Measurements from ENCODE around the gene OGFR. TPM values are rescaled to one million over a fixed set of nuclear protein-coding genes. Genes with fewer than 3 reads are reported as not detected.
A peak's percentile ranks its signal among the peaks of the same experiment; 100 is the strongest.

OGFR gene
- total RNA-seq, 2 experiments from 2014 or later = 67.0 to 76.6 TPM

DNA sequence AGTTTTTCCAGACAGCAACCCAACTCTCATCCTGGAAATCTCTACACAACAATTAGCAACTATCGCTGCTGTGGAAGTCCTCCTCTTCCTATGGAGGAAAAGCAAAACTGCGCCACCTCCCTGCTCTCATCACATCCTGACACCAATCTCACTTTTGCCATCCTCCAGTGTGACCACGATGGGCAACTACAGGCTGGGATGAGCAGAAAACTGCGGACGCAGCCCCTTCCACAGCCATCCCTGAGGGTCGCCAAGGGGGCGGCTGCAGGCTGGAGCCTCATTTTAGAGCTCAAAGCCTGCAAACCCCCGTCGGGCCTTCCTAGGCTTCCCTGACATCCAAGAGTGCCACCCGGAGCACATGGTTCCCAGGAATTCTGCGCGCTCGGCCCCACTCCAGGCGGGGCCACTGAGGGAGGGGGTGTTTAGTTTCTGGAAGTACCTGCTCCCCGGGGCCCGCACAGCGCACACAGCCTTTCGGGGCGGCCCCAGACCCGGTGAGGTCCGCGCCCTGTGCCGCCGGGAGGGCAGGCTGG is 55.8 kb downstream of the OGFR start:
- ATAC-seq (peak; percentile 2), DNase-seq (no peak)
- Mint-ChIP-seq H3K4me3 (peak overlapping the region; percentile 64), H3K4me1 (ENCODE audit: low read depth) (peaks cover 23% of the 10 kb centered on the region), H3K36me3 (ENCODE audit: low read depth) (peaks cover 7% of the 10 kb centered on the region), H3K27ac (no peak overlapping the region), H3K9me3 (ENCODE audit: insufficient read depth) (no peaks in the 10 kb centered on the region), H3K27me3 (ENCODE audit: low read depth) (peaks cover 4% of the 10 kb centered on the region)
- ChIA-PET CTCF (interaction anchor here (0.7 to 1.1 kb wide), 3 partner anchors 52 to 361 kb away, joined by 3 read pairs; no protein-coding TSS in a partner anchor), POLR2A (no interaction called here)

DNA sequence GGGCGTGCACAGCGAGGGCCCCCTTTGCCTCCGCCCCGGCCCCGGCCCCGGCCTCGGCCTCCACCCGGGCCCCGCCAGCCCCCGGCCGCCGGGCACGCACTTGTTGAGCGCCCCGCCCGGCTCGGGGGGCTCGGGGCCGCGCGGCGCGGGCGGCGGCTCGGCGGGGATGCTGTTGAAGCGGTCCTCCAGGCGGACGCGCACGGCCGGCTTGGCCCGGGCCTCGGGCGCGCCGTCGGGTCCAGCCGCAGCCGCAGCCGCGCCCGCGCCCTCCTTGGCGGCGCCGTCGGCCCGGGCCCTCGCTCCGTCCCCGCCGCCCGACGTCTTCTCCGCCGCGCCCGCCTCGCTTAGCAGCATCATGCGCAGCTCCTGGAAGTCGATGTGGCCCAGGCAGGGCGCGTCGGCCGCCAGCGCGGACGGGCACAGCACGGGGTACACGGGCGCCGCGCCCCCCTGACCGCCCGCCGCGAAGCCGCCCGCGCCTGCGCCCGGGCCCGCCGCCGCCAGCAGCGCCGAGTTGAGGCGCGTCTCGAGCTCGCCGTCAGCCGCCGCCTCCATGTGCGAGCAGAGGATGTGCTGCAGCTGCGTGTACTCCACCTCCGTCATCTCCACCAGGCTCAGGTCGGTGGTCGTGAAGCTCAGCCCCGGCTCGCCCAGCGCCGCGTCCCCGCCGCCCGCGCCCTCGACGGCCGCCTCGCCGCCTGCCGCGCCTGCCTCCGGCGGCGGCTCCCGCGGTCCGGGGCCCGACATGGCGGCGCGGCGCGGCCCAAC is 56.5 kb downstream of the OGFR start:
- DNase-seq = peak; percentile 54
- CTCF ChIA-PET = interaction anchor here (0.9 to 1.2 kb wide), 5 partner anchors 12 to 361 kb away, joined by 3 to 10 read pairs (median 3); no protein-coding TSS in a partner anchor
- ATAC-seq = peak; percentile 55
- H3K4me1 Mint-ChIP-seq (ENCODE audit: low read depth) = peaks cover 23% of the 10 kb centered on the region
- no peaks in the 10 kb centered on the region for H3K9me3 Mint-ChIP-seq (ENCODE audit: insufficient read depth)
- H3K27me3 Mint-ChIP-seq (ENCODE audit: low read depth) = peaks cover 4% of the 10 kb centered on the region
- peaks cover 7% of the 10 kb centered on the region for H3K36me3 Mint-ChIP-seq (ENCODE audit: low read depth)
- no peak overlapping the region for H3K27ac Mint-ChIP-seq
- H3K4me3 Mint-ChIP-seq = peak overlapping the region; percentile 36
- POLR2A ChIA-PET = interaction anchor here (1.2 to 1.5 kb wide), 2 partner anchors 46 to 57 kb away, joined by 3 to 5 read pairs; no protein-coding TSS in a partner anchor

DNA sequence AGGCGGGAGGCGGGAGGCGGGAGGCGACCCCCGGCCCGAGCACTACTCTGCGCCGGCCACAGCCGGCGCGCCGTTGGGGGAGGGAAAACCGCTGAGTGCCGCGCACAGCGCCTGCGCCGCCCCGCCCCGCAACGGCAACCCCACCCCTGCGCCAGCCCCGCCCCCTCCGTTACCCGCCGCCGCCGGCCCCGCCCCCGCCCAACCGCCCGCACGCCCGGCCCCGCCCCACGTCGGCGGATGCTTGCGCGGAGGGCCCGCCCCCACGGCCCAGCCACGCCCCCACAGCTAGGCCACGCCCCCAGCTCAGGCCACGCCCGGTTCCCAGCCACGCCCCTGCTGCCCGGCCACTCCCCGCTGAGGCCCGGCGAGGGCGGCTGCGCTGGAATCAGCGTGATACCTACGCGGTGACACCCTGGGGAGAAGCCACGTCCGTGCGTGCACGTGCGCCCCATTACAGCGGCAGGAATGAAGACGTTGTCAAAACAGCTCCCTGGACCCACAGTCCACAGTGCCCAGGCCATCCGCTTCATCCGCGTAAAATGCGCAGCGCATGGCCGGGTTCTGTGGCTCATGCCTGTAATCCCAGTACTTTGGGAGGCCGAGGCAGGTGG is 57.2 kb downstream of the OGFR start, which contains the start of gene TCFL5:
Gene TCFL5 (minus strand): TSS at position 97 of the 611 bp plus-strand sequence. CDS start 152 bp downstream, outside the sequence.
- peak; percentile 88 for ATAC-seq
- CTCF ChIA-PET = interaction anchor here (1.0 to 1.2 kb wide), 4 partner anchors 12 to 362 kb away, joined by 3 to 10 read pairs (median 3); no protein-coding TSS in a partner anchor
- no peak within 1 kb of the TSS for H3K27ac Mint-ChIP-seq

More for the DNA sequence above, 57.2 kb downstream of the OGFR start, which contains the start of gene TCFL5:
- POLR2A ChIA-PET = interaction anchor here (1.2 to 1.5 kb wide), 2 partner anchors 47 to 56 kb away, joined by 3 to 5 read pairs; no protein-coding TSS in a partner anchor
- Mint-ChIP-seq H3K9me3 (ENCODE audit: insufficient read depth) (no peaks in the 10 kb centered on the region), H3K4me3 (peak within 1 kb of the TSS; percentile 64), H3K4me1 (ENCODE audit: low read depth) (peaks cover 23% of the 10 kb centered on the region), H3K27me3 (ENCODE audit: low read depth) (peaks cover 4% of the 10 kb centered on the region), H3K36me3 (ENCODE audit: low read depth) (peaks cover 7% of the 10 kb centered on the region)
- DNase-seq = peak; percentile 92

Other genes with a start within 250 kb of the OGFR start
- 10 to 100 TPM; 79.4 to 79.9 TPM for gene SLCO4A1, start 162.3 kb upstream of the OGFR start, total RNA-seq
- under 1 TPM; 0.13 to 0.21 TPM for gene NTSR1, start 96.0 kb upstream of the OGFR start, total RNA-seq
- 10 to 100 TPM; 18.3 to 19.2 TPM for gene MRGBP, start 8.4 kb upstream of the OGFR start, total RNA-seq
- gene COL9A3, start 12.2 kb downstream of the OGFR start, total RNA-seq = not detected
- gene TCFL5, start 57.0 kb downstream of the OGFR start, total RNA-seq = 1 to 10 TPM; 7.9 to 9.6 TPM
- gene DIDO1, start 121.7 kb downstream of the OGFR start, total RNA-seq = 10 to 100 TPM; 69.6 to 74.0 TPM
- gene GID8, start 133.3 kb downstream of the OGFR start, total RNA-seq = 10 to 100 TPM; 37.3 to 39.7 TPM
- gene SLC17A9, start 147.9 kb downstream of the OGFR start, total RNA-seq = 10 to 100 TPM; 57.8 to 69.7 TPM
- gene BHLHE23, start 202.1 kb downstream of the OGFR start, total RNA-seq = not detected

Data from activated CD8-positive, alpha-beta T cell treated with anti-CD3 and anti-CD28 coated beads, Interleukin-2, amount 10 ng/mL, durations not matched to agents 7 days and 5 days (primary cell).